HG03432 (cell line): Measurements from ENCODE around the gene FGFRL1.
"Not testable (repeated sequence)": the region's sequence is repeated elsewhere in the genome, so short reads cannot be mapped to it uniquely, and the experiment has no call there.

ENCODE experiments used
- ATAC-seq: cut with Tn5 transposase; IDR thresholded peaks from one replicate; pipeline ENCODE4 v1.9.1; 2021; ENCODE audit warnings: mild to moderate bottlenecking, moderate library complexity; ENCODE audit not compliant: unreplicated experiment

Gene FGFRL1

DNA sequence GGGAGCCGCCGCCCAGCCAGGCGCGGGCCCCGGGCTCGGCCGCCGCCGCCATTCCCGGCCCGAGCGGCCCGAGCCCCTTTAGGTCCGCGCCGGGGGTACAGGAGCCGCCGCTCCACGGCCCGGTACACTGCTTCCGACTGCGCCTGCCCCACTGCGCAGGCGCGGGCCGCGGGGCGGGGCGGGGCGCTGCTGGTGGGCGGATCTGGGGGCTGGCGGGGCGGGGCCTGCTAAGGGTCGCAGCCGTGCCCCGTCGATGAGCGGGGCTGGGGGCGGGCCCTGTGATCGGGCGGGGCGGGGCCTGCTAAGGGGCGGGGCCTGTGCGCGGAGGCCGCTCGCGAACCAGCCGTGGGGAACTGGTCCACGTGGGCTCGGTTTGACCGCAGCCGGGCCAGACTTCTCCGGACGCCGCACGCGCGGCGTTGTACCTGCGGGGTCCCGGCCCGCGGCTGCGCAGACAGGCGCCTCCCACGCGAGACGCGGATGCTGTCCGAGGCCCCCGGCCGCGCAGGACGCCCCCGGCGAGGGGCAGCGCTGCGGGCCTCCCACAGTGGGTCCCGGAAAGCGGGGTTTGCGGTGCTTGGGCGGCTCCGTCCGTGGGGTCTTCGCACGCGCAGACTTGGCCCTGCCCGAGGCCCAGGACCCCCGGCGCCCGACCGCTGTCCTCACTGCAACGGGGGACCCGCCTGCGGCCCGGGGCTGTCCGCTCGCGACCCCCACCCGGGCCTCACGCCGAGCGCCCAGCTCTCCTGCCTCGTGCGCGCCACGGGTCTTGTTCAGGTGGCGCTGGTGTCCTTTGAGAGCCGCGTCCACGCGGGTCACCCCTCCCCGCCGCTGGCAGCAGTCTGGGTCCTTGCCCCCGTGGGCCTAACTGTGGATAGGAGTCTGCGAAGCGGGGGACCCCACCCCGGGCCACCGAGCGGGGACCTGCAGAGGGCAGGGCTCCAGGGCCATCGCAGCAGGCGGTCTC lies 37.7 kb upstream of the FGFRL1 start, which contains the start of gene DGKQ:
Gene DGKQ (minus strand): TSS at position 139 of the 967 bp plus-strand sequence. CDS start 87 bp downstream, at position 52.
- ATAC-seq = peak; percentile 66

DNA sequence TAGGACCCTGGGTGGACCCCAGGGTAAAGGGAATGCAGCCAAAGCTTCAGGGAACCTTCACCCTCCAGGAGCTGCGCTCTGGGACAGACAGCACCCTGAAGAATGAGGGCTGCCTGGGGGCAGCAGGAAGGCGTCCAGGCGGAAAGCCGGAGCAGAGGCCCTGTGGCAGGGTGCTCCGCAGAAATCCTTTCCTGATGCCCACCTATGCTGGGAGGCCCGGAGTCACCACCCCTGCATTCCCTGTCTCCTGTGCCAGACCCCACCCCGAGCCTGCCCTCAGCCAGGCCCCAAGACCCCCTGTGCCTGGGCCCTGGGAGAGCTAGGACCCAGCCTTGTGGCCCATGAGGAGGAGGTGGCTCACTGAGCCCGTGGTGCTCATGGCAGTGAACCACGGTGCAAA lies 36.8 kb upstream of the FGFRL1 start:
- ATAC-seq = no peak

GRCh38 chr4:976016-976415 lies 35.4 kb upstream of the FGFRL1 start:
- not testable (repeated sequence) for ATAC-seq

- ATAC-seq = no peak
Observed at GRCh38 chr4:978957-979701, 32.3 kb upstream of the FGFRL1 start.

DNA sequence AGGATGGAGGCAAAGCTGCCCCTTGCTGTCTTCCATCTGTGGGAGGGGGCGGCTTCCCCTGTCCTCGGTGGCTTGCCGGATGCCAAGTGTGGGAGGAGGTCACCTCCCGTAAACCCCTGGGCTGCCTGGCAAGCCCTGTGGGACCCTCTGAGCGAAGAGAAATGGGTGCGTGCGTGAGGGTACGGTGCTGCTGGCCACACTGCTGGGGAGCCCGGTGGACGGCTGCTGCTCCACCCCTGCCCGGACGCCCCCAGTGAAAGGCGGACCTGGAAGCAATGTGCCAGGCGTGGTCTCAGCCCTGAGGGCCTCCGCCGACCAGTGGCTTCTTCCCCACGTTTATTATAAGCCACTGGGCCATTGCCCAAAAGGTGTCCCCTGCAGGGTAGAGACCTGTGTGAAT lies 29.1 kb upstream of the FGFRL1 start:
- ATAC-seq = no peak

- ATAC-seq = no peak
Observed at GRCh38 chr4:982814-983213, 28.6 kb upstream of the FGFRL1 start.

DNA sequence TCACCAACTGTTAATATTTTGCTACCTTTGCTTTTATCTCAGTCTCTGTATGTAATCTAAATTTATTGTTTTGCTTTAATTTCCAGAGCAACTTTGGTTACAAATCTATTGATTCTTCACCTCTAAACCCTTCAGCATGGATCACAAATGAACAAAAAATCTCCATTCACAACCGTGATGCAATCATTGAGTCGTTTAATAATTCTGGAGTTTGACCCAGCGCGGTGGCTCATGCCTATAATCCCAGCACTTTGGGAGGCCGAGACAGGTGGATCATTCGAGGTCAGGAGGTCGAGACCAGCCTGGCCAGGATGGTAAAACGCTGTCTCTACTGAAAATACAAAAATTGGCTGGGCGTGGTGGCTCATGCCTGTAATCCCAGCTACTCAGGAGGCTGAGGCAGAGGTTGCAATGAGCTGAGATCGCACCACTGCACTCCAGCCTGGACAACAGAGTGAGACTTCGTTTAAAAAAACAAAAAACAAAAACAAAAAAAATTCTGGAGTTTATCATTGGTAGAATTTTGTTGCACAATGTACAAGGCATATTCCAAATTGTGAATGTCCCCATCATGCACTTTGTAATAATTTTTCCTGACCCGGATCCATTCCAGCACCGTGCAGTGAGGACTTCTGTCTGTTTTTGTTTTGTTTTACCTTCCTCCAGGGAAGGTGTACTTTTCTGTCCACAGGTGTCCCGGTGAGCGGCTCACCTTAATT lies 26.9 kb upstream of the FGFRL1 start:
- ATAC-seq = no peak

DNA sequence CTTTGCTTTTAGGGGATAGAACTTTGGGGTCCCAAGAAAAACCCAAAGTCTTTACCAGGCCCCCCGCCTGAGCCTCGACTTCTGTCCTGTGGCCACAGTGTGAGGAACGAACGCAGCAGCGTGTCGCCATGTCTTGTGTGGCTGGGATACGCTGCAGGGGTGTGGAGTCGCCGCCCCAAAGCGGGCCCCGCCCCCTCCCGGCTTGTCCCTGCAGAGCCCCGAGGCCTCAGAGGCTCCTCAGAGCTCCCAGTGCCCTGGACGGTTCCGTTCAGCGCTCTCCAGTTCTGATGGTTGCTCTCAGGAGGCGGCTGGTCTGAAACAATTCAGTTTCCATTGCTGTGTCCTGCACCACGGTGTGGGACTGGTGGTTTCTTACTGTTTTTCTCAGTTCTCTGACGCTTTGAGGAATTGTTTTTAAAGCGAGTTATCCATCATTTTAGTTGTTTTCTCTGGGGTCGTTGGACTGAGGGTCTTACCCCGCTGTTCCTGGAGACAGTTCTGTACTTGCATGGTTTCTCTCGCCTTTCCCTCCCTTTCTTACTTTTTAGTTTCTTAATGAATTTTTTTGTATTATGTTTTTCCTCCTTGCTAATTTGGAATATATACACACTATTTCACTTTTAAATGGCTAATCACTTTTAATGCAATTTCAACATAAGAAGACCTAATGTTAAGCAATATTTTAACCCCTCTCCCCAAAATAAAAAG lies 26.1 kb upstream of the FGFRL1 start:
- no peak for ATAC-seq

DNA sequence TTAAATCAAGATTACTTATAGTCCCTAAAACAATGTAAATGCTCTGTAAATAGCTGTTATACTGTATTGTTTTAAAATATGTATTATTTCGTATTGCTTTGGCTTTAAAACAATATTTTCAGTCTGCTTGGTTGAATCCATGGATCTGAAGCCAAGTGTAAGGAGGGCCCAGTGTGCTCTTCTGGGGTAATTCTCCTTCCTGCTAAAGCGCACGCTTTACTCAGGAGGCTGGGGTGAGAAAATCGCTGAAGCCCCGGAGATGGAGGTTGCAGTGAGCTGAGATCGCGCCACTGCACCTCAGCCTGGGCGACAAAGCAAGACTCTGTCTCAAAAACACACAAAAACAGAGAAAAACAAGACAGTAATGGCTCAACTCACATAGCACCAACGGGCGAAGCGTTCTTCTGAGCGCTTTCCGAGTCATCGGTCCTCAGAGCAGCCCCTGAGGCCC lies 25.0 kb upstream of the FGFRL1 start:
- ATAC-seq = peak; percentile 14

- ATAC-seq = peak; percentile 78
Observed at GRCh38 chr4:986879-987623, 24.4 kb upstream of the FGFRL1 start, which contains the start of gene IDUA. Gene IDUA (plus strand): TSS chr4:987044. CDS start chr4:987085, 41 bp downstream.

- ATAC-seq = no peak
Observed at GRCh38 chr4:987624-988513, 23.6 kb upstream of the FGFRL1 start.

GRCh38 chr4:988726-989721 lies 22.4 kb upstream of the FGFRL1 start:
- no peak for ATAC-seq

DNA sequence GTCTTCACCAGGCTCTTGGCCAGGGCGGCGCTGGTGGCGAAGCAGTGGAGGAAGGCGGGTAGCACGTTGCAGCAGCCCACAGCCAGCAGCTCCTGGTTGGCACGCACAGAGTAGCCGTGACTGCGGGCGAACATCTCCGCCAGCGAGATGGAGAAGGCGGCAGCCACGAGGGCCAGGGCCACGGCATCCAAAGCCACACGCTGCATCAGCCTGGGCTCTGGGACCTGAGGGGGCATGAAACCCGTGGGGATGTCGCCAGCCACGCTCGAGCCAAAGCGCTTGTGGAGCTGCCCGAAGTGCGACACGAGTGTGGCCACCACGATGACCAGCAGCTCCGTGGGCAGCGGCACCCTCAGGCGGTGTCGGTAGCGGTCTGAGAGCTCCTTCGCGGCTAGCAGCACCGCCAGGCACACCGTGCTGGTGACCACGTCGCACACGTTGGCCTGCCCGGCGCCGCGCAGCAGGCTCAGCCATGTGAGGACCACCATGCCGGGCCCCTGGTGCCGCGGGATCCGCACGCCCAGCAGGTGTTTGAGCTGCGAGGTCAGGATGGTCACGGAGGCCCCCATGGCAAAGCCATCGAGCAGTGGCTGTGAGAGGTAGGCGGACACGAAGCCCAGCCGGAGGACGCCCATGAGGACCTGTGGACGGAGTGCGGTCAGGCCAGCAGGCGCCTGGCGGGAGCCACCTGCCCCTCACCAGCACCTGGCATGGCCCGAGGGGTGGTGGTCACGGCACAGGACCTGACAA lies 21.5 kb upstream of the FGFRL1 start:
- ATAC-seq = no peak

GRCh38 chr4:990746-991367 lies 20.6 kb upstream of the FGFRL1 start:
- ATAC-seq = no peak

DNA sequence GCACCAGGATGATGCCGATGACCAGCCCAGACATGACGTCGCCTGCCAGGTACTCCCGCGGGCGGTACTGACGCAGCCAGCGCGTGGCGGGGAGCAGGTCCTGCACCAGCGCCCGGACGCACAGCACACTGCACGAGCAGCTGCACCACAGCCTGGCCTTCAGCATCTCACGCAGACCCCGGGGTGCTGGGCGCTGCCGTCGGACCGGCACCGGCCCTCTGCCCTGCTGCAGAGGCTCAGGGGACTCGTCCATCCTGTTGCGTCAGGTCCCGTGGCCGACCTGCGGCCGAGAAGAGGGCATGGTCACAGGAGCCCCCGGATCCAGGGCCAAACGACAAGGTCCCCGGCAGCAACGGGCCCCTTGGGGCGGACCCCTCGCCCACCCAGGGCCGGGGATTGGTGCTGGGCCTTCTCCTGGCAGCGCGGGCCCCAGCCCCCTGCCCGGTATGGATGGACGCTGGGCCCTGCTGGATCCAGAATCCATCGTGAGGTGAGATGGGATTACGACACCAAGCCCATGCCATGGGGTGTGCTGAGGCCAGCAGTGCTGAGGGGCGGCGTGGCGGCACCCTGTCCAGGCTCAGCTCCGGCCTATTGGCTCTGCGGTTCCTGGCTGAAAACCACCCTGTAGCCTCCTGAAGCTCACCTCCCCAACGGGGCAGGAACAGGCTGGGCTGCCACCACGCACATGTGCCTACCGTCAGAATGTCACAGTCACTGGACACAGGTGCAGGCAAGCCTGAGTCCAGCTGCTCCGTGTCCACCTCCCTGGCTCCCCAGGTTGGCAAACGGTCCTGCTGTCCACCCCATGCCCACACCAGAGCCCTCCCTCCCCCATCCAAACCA lies 19.8 kb upstream of the FGFRL1 start:
- ATAC-seq = no peak
